Measurements from ENCODE around the gene RBM39. TPM values are rescaled to one million over a fixed set of nuclear protein-coding genes. Genes with fewer than 3 reads are reported as not detected.

RBM39 gene
- total and polyA plus RNA-seq, 9 of the 15 experiments (the other 6 are each of a cell fraction or from before 2014, with no cell fraction given), result 143 to 319 (median 228) TPM

GRCh38 chr20:35771689-35772562, 29.9 kb upstream of the RBM39 start, which contains the start of gene PHF20 (continued):
- TF ChIP-seq ZBTB5 (IDR thresholded peaks at IDR 0.05) (no peak), ZNF224 (CRISPR knock-in tag; IDR thresholded peaks at IDR 0.05) (no peak), HCFC1 (IDR thresholded peaks at IDR 0.05; ENCODE audit: low read depth, low read length) (no peak), ZNF395 (CRISPR knock-in tag; IDR thresholded peaks at IDR 0.05) (0 out of 2 replicates have a peak, but pooled peaks have one; percentile 45), THRAP3 (IDR thresholded peaks at IDR 0.05; ENCODE audit: borderline replicate concordance) (no peak), TAF15 (IDR thresholded peaks at IDR 0.05; ENCODE audit: low read depth, low read length) (no peak), ZNF124 (CRISPR knock-in tag; IDR thresholded peaks at IDR 0.05) (no peak), ZNF197 (CRISPR knock-in tag; IDR thresholded peaks at IDR 0.05; ENCODE audit: low read depth) (no peak), OTX1 (CRISPR knock-in tag; IDR thresholded peaks at IDR 0.05) (0 out of 2 replicates have a peak, but pooled peaks have one; percentile 35), SFPQ (IDR thresholded peaks at IDR 0.05; ENCODE audit: low read depth, low read length) (no peak), ZNF740 (CRISPR knock-in tag; IDR thresholded peaks at IDR 0.05) (peak; percentile 73; the same call in 1 of the 2 replicates), ZNF740 (tag; IDR thresholded peaks at IDR 0.05) (peak in 1 of 2 experiments; percentile 64; a peak in 1 of 4 replicates), ZNF75A (CRISPR knock-in tag; IDR thresholded peaks at IDR 0.05) (no peak), ARID1B (IDR thresholded peaks at IDR 0.05) (peak; percentile 43; the same call in 1 of the 2 replicates), PHTF2 (CRISPR knock-in tag; IDR thresholded peaks at IDR 0.05) (no peak), AFF4 (CRISPR knock-in tag; IDR thresholded peaks at IDR 0.05) (no peak)
